ENCODE results near the gene MAP3K8.
"Not testable (repeated sequence)": the region's sequence is repeated elsewhere in the genome, so short reads cannot be mapped to it uniquely, and the experiment has no call there.

Gene MAP3K8

DNA sequence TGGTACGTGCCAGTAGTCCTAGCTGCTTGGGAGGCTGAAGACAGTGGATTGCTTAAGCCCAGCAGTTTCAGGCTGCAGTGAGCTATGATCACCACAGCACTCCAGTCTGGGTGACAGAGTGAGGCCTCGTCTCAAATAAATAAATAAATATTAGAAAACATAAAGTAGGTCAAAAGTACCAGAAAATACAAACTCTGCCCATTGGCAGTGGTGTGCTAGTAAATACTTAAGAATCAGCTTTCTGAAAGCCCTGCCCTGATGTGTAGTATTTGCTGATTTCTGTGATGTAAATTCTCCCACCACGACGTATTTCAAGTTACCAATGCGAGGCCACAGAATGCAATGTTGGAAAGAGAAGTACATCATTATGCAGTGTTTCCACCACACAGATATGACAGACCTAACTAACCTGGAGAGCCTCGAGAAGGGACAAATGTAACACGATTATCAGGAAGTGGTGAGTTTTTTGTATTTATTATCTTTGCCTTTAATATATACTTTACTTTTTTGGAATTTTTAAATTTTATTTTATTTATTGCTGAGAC, 11.8 kb upstream of the MAP3K8 start:
- DNase-seq (ENCODE audit: extremely low read depth in 1 of 2, low read depth in 1 of 2), result no peak

DNA sequence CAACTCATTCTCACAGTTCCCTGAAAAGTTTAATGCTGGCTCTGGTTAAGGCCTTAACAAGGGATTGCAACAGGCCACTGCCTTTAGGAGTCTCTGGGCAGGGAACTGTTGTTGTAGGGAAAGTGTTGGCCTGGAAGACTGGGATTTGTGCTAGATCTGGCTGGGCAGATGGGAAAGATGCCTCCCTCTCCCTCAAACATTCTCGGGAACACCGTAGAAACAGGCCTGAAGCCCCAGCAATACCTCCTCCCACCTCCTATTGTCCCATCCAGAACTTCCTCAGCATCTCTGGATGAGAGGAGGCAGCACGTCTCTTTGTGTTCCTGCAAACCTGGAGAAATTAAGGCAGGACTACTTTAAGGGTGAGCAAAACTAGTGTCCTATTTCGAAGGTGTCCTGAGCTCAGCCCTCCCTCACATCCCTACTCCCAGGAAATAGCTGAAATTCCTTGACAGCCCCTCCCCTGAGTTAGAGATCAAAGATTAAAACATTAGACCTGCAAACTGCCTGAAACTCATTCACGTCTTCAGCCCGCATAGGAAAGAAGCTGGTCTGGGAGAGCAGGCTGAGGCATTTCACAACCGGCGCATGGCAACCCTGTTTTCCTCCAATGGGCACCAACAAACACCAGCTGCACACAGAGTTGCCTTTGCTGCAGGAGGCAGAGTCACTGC, 10.9 kb upstream of the MAP3K8 start:
- no peak for DNase-seq (ENCODE audit: extremely low read depth in 1 of 2, low read depth in 1 of 2)

DNA sequence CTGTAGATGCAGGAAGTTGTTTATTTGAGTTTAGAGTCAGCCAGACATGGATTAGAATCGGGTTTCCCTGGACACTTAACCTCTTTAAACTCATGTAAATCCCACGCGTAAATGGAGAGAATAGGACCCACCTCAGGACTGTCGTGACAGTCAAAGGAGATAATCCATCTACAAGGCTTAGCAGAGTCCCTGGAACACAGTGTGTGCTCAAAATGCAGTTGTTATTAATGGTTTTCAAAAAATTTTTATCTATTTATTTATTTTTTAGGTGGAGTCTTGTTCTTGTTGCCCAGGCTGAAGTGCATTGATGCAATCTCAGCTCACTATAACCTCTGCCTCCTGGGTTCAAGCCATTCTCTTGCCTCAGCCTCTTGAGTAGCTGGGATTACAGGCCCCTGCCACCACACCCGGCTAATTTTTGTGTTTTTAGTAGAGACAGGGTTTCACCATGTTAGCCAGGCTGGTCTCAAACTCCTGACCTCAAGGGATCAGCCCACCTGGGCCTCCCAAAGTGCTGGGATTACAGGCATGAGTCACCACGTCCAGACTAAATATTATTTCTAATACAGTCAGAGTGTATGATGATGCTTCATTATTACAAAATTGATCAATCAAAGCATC, 10.2 kb upstream of the MAP3K8 start:
- not testable (repeated sequence) for DNase-seq (ENCODE audit: extremely low read depth in 1 of 2, low read depth in 1 of 2)

DNA sequence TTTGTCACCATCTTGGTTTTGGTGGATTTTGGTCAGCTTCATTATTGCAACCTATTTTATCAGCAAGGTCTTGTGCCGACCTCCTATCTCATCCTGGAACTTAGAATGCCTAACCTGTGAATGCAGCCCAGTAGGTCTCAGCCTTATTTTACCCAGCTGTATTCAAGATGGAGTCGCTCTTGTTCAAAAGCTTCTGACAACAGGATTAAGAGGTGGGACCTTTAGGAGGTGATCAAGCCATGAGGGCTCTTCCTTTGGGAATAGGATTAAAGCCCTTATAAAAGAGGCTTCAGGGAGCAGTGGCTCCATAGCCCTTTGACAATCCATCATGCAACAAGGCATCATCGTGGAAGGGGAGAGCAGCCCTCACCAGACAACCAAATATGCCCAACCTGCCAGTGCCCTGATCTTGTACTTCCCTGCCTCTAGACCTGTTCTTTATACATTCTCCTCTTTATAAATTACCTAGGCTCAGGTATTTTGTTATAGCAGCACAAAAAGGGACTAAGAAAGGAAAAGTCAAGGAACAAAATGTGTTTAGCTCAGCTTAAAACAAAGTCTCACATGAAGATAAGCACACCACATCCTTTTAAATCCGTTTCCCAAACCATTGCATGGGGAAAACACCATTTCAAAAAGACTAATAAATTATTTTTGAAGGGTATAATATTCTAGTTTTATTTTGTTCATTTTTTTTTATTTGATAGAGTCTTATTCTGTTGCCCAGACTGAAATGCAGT, 8.5 kb upstream of the MAP3K8 start:
- no peak for DNase-seq (ENCODE audit: extremely low read depth in 1 of 2, low read depth in 1 of 2)

DNA sequence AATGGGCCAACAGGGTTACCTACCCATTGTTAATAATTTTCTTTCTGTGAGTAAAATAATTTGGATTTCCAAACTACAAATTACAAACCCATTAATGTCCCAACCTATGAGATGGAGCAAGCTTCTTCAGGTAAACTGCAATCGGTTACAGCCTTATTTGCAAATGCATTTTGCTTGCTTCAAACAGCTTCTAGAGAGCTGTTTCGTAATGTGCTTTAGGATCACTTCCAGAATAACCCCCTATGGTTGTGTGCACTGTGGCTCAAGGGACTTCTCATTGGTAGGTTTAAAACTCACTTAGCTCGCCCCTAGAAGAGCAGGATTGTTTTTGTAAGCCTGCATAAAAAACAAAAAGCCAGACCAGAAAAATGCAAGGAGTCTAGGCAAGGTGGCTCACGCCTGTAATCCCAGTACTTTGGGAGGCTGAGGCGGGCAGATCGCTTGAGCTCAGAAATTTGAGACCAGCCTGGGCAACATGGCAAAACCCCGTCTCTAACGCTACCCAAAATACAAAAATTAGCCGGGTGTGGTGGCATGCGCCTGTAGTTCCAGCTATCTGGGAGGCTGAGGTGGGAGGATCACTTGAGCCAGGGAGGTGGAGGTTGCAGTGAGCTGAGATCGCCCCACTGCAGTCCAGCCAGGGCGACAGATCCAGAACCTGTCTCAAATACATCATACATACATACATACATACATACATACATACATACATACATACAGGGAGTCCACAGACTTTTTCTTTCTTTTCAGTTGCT, 3.3 kb upstream of the MAP3K8 start:
- no peak for DNase-seq (ENCODE audit: extremely low read depth in 1 of 2, low read depth in 1 of 2)

DNA sequence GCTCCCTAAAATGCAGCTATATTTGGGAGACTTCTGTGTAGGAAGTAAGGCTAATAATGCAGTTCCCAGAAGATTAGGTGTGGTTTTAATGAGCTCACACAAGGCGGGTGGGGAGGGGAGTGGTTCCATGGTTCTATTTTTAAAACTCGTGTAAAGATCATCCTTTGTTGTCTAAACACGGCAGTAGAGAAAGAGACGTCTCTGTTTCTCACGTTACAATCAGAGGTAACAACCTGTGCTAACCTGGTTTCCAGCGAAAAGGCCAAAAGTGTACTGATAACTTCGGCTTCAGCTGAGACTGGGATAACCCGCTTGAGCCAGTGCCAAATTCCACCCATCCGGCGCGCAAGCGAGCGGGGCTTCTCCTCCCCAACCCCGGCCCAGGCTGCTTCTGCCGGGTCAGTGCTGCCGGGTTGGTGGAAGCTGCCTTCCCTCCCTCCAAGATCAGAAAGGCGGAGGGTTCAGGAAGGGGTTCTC, 2.5 kb upstream of the MAP3K8 start:
- no peak for DNase-seq (ENCODE audit: extremely low read depth in 1 of 2, low read depth in 1 of 2)

DNA sequence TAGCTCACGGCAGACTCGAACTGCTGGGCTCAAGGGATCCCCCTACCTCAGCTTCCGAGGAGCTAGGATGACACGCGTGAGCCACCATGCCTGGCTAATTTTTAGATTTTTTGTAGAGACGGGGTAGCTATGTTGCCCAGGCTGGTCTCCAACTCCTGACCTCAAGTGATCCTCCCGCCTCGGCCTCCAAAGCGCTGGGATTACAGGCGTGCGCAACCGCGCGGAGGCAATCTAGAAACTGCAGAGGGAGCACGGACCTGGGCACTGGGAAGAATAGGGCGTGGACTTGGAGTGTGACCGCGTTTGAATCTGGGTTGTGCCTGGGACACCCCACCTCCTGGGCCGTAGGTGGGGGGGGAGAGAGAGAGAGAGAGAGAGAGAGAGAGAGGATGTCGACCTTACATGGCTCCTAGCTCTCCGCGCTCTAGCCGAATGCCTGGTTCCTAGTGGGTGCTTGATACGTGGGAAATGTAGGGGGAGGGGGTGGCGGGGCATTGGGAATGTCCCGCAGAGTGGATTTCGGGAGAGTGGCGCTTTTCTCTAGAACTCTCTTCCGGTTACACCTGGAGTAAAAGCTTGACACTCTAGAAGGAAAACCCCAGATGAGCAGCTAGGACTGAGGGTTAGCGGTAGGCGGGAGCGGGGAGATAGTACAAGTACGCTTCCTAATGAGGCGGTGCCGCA, 1.2 kb upstream of the MAP3K8 start:
- DNase-seq (ENCODE audit: extremely low read depth in 1 of 2, low read depth in 1 of 2), result no peak

DNA sequence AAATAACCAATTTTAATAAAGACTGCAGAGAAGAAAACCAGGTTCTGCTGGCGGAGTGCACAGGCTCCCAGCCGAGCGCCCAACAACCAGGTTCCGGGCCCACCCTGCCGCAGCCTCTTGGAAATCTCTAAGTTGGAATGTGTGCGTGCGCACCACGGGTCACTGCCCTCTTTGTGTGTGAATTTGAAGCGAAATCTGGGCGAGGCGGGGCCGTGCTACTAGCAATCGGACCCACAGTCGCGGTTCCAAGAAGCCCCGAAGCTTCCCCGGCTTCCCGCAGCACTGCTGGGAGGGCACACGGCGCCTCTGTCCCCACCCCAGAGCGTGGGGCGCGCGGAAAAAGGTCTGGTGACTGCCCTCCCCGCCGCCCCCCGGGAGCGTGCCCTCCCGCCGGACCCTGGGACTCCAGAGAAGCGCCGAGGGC, 666 bp upstream of the MAP3K8 start:
- DNase-seq (ENCODE audit: extremely low read depth in 1 of 2, low read depth in 1 of 2), result no peak

DNA sequence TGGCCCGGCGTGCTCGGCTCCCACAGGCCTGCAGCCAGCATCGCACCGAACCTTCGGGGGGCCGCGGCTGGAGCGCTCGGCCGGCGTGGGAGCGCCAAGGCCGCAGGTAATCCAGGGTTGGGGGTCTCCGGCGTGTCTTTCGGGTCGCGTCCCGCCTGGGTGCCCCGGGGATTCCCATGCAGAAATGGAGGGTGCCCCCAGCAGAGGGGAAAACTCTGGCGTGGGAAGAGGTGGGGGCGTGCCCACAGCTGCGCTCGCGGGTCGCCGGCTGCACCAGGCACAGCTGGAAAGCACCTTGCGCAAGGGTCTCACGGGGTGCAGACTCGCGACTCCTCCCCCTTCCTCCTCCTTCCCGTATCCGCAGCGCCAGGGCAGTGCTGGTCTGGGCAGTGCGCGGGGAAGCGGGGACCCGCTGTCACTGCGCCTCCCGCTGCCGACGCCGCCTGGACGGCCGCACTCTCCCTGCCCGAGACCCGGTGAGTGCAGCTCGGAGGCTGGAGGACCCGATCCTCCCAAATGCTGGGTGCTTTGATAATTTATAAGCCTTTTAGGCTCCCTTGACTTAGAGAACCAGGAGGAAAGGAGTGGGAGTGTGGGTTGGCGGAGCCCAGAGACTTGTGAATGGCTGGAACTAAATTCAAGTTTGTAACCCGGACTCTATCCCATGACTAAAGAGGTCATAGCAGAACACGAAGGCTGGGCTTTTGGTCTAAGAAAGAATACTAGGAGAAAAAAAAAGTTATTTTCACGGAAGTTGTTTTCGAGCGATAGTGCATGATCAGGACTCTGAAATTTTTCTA, 489 bp downstream of the MAP3K8 start:
- DNase-seq (ENCODE audit: extremely low read depth in 1 of 2, low read depth in 1 of 2), result peak in 1 of 2 donors; percentile 40

DNA sequence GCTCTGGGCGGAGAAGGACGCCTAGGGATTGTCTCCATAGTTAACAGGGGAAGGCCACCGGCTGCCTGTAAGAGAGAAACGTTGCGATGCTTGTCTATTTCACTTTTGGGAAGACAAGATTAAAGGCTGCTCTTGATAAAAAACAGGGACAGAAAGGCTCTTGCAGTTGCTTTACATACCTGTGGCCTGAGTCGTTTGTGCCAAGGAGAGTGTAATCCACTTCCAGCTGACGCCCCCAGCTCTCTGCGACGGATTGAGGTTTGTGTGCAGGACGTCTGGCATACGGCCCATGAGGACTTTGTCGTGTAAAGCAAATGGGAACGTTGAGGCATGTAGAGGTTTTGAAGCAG, 1.1 kb downstream of the MAP3K8 start:
- no peak for DNase-seq (ENCODE audit: extremely low read depth in 1 of 2, low read depth in 1 of 2)

DNA sequence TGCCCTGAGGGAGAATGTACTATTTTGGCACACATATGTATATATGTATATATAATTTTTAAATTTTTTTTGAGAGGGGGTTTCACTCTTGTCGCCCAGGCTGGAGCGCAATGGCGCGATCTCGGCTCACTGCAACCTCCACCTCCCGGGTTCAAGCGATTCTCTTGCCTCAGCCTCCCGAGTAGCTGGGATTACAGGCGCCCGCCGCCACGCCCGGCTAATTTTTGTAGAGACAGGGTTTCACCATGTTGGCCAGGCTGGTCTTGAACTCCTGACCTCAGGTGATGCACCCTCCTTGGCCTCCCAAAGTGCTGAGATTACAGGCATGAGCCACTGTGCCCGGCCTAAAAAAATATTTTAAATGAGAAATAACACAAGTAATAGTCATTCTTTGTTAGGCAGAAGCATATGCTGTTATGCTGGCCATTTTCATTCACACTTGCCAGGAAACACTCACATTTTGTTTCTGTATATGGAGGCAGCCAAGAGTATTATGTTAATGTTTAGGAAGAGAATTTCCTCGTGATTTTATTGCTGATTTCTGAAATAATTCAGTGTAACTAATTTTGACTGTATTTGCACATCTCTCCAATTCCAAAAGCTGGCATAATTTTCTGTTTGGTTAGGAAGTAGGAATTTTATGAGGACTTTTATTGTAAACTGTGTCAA, 1.6 kb downstream of the MAP3K8 start:
- not testable (repeated sequence) for DNase-seq (ENCODE audit: extremely low read depth in 1 of 2, low read depth in 1 of 2)

DNA sequence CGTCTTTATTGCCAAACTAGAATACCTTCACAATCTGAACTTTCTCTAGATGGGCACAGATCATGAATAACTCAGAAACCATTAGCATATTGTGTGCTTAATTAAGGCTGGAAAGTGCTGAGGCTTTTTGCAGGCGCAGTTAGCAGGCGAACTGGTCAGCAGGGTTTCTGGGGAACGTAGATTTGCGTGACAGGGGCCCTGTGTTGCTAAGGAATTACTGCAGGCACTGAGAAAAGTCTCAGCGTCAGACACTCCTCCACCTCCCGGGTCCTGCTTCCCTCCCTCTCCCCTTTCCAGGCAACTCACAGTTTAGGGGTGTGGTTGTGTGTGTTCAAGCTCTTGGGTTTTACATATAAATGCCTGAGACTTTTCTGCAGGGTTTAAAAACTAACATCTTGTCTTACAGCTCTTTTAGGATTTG, 2.2 kb downstream of the MAP3K8 start:
- DNase-seq (ENCODE audit: extremely low read depth in 1 of 2, low read depth in 1 of 2), result no peak

DNA sequence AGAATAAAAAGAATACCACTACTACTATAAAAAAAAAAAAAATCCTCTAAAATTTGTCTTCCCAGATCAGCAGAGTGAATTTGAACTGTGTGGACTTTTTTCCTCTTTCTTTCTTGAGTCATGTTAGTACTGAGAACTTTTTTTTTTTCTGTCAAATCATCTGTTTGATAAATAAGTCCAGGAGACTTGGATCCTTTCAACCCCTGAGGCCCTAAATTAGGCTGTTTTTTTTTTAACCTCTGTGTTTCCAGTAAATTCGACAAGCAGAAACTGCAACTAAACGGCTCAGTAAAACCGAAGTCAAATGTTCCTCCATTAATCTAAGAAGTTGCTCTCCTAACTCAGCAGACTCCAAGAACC, 2.7 kb downstream of the MAP3K8 start:
- no peak for DNase-seq (ENCODE audit: extremely low read depth in 1 of 2, low read depth in 1 of 2)

DNA sequence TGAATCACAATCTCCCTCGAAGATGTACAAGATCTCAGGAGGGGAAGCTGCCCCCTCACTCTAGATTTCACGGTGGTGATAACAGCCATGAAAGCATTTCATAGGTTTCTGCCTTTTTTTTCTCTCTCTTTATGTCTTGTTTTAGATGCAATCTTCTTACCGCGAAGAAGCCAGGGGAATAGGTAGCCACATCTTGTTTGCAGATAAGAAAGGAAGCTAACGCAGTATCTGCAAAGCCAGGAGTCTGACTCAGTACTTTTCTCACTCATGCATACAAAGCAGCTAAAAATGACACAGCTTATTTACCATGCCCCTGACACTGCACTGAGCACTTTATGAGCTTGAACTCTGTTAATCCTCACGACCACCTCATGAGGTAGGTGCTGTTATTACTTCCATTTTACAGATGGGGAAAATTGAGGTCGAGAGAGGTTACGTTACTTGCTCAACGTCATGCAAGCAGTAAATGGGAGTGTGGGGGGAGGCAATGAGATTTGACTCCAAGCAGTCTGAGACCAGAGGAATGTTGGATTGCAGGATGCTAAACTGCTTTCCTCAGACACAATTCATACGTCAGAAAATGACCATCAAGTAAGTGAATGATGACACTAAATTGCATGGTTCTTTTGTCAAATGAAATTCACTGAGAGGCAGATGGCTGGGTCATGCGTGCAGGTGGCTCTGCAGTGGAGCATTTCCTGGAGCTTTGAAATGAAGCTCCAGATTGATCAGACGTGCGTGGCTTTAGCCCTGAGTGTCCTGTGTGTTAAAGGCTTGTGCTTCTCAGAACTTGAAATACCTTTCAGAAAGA, 3.3 kb downstream of the MAP3K8 start:
- DNase-seq (ENCODE audit: extremely low read depth in 1 of 2, low read depth in 1 of 2), result no peak

DNA sequence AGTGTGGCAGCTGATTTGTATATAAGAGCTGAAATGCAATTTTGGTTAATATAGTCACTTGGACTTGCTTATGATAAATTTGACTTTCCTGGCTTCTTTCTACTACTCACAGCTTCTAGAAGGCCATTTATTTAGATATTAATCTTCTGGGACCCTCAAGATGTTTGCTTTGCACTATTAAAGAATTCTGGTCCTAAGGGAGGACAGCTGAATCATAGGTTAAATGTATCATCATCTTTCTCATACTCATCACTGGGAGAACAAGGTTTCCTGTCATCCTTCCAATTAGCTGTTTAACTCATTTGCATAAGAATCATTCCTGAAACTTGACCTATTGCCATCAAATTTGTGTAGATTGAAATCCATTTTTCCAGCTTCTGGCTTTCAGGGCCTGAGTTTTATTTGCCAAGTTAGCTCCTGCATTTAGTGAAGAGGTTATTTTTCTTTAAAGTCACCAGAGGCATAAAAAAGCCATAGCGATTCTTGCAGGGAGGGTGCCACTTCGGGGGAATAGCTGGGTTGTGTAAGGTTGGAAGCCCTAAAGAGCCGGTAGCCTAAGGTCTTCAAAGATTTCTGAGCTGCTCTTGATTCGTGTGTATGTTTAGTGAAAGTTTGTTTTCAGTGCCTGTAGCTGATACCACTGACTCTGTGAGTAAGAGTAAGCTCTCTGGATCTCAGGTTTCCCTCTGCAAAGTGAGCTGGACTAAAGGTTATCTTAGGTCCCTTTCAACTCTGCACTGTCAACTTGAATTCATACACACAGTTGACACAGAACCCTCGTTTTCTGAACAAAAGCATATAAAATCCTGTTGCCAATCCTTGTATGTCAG, 4.3 kb downstream of the MAP3K8 start:
- DNase-seq (ENCODE audit: extremely low read depth in 1 of 2, low read depth in 1 of 2), result no peak

DNA sequence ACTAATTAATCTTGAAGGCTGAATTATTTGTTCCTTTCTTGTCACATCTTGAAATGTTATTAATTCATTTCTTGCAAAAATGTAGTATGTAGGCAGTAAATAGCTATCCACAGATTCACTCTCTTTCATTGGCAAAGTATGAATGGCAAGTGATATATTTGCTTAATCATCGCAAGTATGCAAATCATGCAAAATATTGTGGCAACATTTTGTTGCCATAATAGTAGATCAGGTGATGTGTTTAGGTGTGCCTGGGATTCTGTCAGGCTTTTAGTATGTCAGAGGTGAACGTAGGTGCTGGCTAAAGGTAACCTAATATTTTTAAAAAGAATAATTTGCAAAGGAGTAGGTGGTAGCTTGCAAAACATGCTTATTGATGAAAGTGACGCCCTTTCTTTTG, 5.9 kb downstream of the MAP3K8 start:
- no peak for DNase-seq (ENCODE audit: extremely low read depth in 1 of 2, low read depth in 1 of 2)

DNA sequence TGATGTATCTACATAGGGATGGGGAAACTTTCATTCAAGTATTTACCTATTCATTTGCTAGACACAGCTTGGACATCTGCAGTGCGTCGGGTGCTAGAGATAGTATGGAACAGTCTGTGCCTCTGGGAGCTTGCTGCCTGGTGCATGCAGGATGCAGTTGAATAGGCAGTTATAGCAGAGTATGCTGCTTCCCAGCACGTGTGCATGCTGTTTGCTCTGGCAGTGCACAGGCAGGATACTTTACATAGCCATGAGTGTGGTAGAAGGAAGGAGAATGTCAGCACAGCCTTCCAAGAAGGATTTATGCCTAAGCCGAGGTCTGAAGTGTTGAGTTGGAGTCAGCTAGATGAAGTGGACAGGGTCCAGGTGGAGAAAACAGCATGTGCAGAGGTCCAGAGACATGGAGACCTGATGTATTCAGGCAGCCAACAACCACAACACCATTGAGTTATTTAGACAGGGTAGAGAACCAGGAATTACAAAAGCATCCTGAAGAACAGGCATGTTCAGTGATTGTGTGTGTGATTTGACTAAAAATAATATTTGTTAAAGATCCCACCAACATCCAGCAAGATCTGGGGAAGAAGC, 8.1 kb downstream of the MAP3K8 start:
- DNase-seq (ENCODE audit: extremely low read depth in 1 of 2, low read depth in 1 of 2), result no peak
